ENCODE results near the gene LRRC37A2. TPM values are rescaled to one million over a fixed set of nuclear protein-coding genes. Genes with fewer than 3 reads are reported as not detected.
A peak's percentile ranks its signal among the peaks of the same experiment; 100 is the strongest.
"Not testable (repeated sequence)": the region's sequence is repeated elsewhere in the genome, so short reads cannot be mapped to it uniquely, and the experiment has no call there.

Gene LRRC37A2
- total and polyA plus RNA-seq, 2 donors from 2014 or later, result 2.6 to 11.3 TPM

DNA sequence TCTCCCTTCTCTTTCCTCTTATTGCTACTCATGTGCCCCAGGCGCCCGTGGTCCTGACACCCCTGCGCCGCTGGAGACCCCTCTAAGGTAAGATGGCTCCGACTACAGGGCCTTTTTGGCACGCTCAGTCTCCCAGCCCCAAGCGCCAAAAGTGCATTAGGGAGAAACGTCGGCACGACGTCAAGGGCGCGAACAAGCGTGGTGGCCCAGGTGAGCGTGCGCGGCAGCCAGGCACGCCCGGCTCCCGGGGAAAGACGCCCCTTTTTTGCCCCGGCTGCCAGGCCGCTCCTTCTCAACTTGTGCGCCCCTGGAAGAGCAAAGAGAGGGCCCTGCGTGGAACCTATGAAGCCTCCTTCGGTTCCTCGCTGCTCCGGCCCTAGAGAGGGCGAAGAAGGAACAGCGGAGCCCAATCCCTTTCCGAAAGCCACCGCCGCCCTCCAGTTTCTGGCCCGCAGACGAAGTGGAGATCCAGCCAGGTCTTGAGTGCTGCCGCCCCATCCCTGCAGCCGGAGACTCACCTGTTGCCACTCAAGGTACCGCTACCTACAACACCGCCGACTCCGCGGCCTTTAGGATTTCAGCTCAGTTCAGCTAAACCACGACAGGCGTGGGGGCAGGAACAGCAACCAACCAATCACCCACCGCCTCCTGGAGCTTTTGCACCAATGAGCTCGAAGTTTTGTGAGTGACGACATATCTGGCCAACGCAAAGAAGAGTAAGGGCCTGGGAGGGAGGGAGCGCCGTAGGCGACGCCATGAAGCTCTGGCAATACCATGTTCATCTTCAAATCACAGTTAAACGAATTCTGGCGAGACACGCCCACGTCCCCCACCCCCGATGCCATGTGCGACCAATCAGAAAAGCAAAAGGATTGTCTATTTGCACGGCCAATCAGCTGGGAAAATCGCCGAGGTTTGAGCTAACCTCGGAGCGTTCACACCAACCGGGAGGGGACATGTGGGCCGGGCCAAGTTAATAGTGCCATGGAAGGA is 67.1 kb downstream of the LRRC37A2 start, which contains the start of gene ARL17A:
TSS of gene ARL17A (minus strand) at position 609 of the 993 bp plus-strand sequence. CDS start 3,369 bp downstream, outside the sequence.
- H3K4me3 ChIP-seq (ENCODE audit: low read length in 3 of 3), result peak within 1 kb of the TSS in 2 of 3 donors; percentile 32 to 38
- H3K9ac ChIP-seq (ENCODE audit: low read length in 3 of 3); H3K27me3 ChIP-seq (ENCODE audit: control insufficient read depth, insufficient read depth, low read length); H3K4me1 ChIP-seq (ENCODE audit: control insufficient read depth in 2 of 3, insufficient read depth in 2 of 3, low read depth in 1 of 3, low read length in 3 of 3); H3K9me3 ChIP-seq (ENCODE audit: control insufficient read depth in 2 of 3, insufficient read depth in 1 of 3, low read length in 3 of 3); H3K27ac ChIP-seq (ENCODE audit: low read depth in 2 of 2, low read length in 2 of 2); H3K36me3 ChIP-seq (ENCODE audit: control insufficient read depth in 2 of 3, insufficient read depth in 3 of 3, low read length in 3 of 3); intact Hi-C loops (cut with DNase I): not testable (repeated sequence)
- peak; percentile 99 for FAIRE-seq
- DNase-seq, result peak in 1 of 5 donors; percentile 85

DNA sequence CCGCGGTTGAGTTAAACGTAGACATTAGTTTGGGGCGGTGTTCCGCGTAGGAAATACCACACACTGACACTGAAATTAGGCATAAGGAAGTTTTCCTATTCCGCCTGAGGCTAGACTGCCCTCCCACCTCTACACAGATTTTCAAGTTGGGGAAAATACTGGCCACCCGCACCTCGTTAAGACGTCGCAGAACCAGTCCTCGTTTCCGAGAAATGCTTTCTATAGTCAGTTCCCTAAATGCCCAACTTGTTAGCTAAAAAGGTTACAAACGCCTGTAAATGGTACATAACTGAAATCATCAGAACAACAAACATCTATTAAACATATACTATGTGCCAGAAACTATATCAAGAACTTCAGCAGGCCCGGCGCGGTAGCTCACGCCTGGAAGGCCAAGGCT is 67.8 kb downstream of the LRRC37A2 start:
- DNase-seq; FAIRE-seq; H3K9me3 ChIP-seq (ENCODE audit: control insufficient read depth in 2 of 3, insufficient read depth in 1 of 3, low read length in 3 of 3); H3K27me3 ChIP-seq (ENCODE audit: control insufficient read depth, insufficient read depth, low read length); intact Hi-C loops (cut with DNase I); H3K4me1 ChIP-seq (ENCODE audit: control insufficient read depth in 2 of 3, insufficient read depth in 2 of 3, low read depth in 1 of 3, low read length in 3 of 3); H3K9ac ChIP-seq (ENCODE audit: low read length in 3 of 3); H3K27ac ChIP-seq (ENCODE audit: low read depth in 2 of 2, low read length in 2 of 2); H3K36me3 ChIP-seq (ENCODE audit: control insufficient read depth in 2 of 3, insufficient read depth in 3 of 3, low read length in 3 of 3): not testable (repeated sequence)
- H3K4me3 ChIP-seq (ENCODE audit: low read length in 3 of 3), result peak overlapping the region in 2 of 3 donors; percentile 32 to 38

DNA sequence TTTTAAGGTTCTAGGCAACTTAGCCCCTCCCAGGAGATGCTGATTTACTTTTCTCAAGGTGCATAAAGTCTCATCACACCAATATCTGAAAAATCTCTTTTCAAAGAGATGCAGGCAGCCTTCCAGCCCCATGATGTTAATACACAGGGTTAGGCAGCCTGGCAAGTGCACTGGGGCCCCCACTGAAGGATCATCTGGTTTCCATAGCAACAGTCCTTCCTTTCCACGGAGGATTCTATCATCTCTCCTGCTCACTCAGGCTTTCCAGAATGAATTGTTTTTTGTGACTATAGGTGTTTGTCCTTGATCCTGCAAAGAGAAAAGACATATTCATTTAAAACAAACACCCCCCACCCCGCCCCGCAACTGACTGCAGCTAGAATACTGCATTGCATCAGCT is 73.2 kb downstream of the LRRC37A2 start:
- H3K27ac ChIP-seq (ENCODE audit: low read depth in 2 of 2, low read length in 2 of 2); H3K9ac ChIP-seq (ENCODE audit: low read length in 3 of 3); H3K4me3 ChIP-seq (ENCODE audit: low read length in 3 of 3); FAIRE-seq; intact Hi-C loops (cut with DNase I); DNase-seq; H3K36me3 ChIP-seq (ENCODE audit: control insufficient read depth in 2 of 3, insufficient read depth in 3 of 3, low read length in 3 of 3); H3K9me3 ChIP-seq (ENCODE audit: control insufficient read depth in 2 of 3, insufficient read depth in 1 of 3, low read length in 3 of 3); H3K27me3 ChIP-seq (ENCODE audit: control insufficient read depth, insufficient read depth, low read length); H3K4me1 ChIP-seq (ENCODE audit: control insufficient read depth in 2 of 3, insufficient read depth in 2 of 3, low read depth in 1 of 3, low read length in 3 of 3): not testable (repeated sequence)

DNA sequence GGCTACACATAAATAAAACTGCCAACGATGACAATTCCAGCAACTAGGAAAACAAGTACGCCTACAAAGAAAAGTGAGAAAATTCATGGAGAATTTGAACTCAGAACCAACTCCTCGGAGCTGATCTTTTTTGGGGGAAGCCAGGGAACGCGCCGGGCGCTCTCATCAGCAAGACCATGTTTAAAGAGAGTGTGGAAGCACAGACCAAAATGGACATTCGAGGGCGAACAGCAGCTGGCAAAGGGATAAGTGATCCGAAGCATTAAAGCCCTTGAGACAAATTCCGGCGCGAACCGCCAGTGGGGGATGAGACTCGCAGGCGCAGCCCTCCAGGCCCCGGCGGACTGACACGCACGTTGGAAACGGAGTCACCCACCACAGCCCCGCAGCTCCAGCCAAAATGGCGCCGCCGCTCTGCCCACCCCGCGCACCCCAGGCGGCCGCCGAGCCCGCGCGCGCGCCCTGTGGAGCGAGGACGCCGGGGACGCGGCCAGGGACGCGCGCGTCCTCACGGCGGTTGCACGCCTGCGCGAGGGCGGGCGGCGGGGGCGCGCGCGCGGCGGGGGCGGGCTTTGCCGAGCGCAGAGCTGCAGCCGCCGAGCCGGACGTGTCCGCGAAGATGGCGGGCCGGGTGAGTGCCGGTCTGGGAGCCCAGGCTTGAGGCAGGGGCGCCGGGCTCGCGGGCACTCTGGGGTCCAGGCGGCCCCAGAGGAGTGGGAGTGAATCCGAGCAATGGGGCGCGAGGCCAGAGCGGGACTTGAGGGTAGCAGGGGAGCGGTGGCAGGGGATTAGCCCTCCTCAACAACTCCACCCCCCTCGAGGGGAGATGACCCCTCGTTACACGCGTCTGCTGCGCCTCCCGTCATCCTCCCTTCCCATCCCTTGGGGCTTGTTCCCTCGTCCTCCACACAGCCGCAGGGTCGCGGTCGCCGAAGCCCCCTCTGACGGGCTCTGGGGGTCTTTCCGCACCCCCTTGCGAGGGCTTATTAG is 78.2 kb downstream of the LRRC37A2 start, which contains the start of gene NSF:
TSS of gene NSF (plus strand) at position 513 of the 990 bp plus-strand sequence. CDS start at position 620, 107 bp downstream.
- H3K9me3 ChIP-seq (ENCODE audit: control insufficient read depth in 2 of 3, insufficient read depth in 1 of 3, low read length in 3 of 3); H3K27ac ChIP-seq (ENCODE audit: low read depth in 2 of 2, low read length in 2 of 2); H3K4me1 ChIP-seq (ENCODE audit: control insufficient read depth in 2 of 3, insufficient read depth in 2 of 3, low read depth in 1 of 3, low read length in 3 of 3); H3K27me3 ChIP-seq (ENCODE audit: control insufficient read depth, insufficient read depth, low read length); H3K36me3 ChIP-seq (ENCODE audit: control insufficient read depth in 2 of 3, insufficient read depth in 3 of 3, low read length in 3 of 3); intact Hi-C loops (cut with DNase I); DNase-seq; H3K9ac ChIP-seq (ENCODE audit: low read length in 3 of 3); FAIRE-seq; H3K4me3 ChIP-seq (ENCODE audit: low read length in 3 of 3): not testable (repeated sequence)

DNA sequence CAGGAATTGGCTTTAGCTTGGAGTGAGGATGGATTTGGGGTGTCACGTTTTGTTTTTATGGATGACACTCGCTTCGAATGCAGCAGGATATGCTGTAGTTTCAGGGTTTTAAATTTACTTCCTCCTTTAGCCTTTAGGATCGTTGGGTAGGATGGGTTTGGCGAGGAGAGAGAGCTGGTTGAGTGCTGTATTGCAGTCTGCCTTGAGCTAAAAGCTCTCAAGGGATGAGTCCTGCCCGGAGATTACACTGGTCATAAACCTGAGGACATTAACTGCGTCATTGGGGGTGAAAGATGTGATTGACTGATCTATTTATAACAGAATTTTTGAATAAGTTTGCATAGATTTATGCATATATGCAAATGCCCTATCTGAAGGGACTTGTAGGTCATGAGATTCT is 79.1 kb downstream of the LRRC37A2 start:
- H3K9ac ChIP-seq (ENCODE audit: low read length in 3 of 3); H3K4me3 ChIP-seq (ENCODE audit: low read length in 3 of 3); H3K27me3 ChIP-seq (ENCODE audit: control insufficient read depth, insufficient read depth, low read length); DNase-seq; H3K27ac ChIP-seq (ENCODE audit: low read depth in 2 of 2, low read length in 2 of 2); H3K36me3 ChIP-seq (ENCODE audit: control insufficient read depth in 2 of 3, insufficient read depth in 3 of 3, low read length in 3 of 3); intact Hi-C loops (cut with DNase I); FAIRE-seq; H3K4me1 ChIP-seq (ENCODE audit: control insufficient read depth in 2 of 3, insufficient read depth in 2 of 3, low read depth in 1 of 3, low read length in 3 of 3); H3K9me3 ChIP-seq (ENCODE audit: control insufficient read depth in 2 of 3, insufficient read depth in 1 of 3, low read length in 3 of 3): not testable (repeated sequence)

DNA sequence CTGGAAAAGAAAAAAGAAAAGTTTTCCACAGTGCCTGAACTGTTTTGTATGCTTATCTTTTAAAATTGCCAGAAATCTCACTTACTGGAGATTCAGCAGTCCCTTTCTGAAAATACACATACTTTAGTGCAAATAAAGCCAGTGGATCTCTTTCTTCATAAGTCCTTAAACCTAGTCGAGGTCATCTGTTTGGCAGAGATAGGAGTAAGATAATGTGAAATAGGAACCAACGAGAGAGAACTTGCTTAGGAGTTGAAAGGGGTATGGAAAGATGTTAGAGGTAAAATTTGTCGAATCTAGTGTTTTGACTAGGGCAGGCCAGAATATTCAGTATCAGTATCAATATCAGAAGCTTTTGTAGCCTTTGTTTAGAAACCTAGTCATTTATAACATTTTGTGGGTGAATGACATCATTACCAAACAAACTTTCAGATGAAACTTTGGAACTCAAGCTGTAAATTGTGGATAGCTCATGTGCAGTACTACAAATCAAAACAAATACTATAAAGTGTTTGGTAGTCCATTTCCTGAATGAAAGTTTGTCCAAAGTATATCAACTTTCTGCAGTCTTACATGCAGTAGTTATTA is 86.2 kb downstream of the LRRC37A2 start:
- H3K9ac ChIP-seq (ENCODE audit: low read length in 3 of 3); H3K9me3 ChIP-seq (ENCODE audit: control insufficient read depth in 2 of 3, insufficient read depth in 1 of 3, low read length in 3 of 3); H3K36me3 ChIP-seq (ENCODE audit: control insufficient read depth in 2 of 3, insufficient read depth in 3 of 3, low read length in 3 of 3); H3K27me3 ChIP-seq (ENCODE audit: control insufficient read depth, insufficient read depth, low read length); H3K27ac ChIP-seq (ENCODE audit: low read depth in 2 of 2, low read length in 2 of 2); FAIRE-seq; H3K4me1 ChIP-seq (ENCODE audit: control insufficient read depth in 2 of 3, insufficient read depth in 2 of 3, low read depth in 1 of 3, low read length in 3 of 3); DNase-seq; H3K4me3 ChIP-seq (ENCODE audit: low read length in 3 of 3); intact Hi-C loops (cut with DNase I): not testable (repeated sequence)

DNA sequence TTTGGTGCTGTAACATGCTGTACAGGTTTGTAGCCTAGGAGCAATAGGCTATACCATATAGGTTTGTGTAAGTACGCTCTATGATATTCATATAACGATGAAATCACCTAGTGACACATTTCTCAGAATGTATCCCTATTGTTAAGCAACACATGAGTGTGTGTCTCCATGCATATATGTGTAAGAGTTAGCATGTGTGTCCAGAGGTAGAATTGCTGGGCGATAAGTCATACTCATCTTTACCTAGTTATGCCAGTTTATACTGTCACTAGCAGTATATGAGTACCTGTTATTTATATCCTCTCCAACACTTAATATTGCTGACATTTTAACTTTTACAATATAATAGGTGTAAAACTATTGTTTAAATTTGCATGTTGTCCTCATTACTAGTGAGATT is 88.5 kb downstream of the LRRC37A2 start:
- H3K4me1 ChIP-seq (ENCODE audit: control insufficient read depth in 2 of 3, insufficient read depth in 2 of 3, low read depth in 1 of 3, low read length in 3 of 3); intact Hi-C loops (cut with DNase I); H3K9me3 ChIP-seq (ENCODE audit: control insufficient read depth in 2 of 3, insufficient read depth in 1 of 3, low read length in 3 of 3); H3K4me3 ChIP-seq (ENCODE audit: low read length in 3 of 3); DNase-seq; H3K36me3 ChIP-seq (ENCODE audit: control insufficient read depth in 2 of 3, insufficient read depth in 3 of 3, low read length in 3 of 3); H3K27ac ChIP-seq (ENCODE audit: low read depth in 2 of 2, low read length in 2 of 2); H3K9ac ChIP-seq (ENCODE audit: low read length in 3 of 3); FAIRE-seq; H3K27me3 ChIP-seq (ENCODE audit: control insufficient read depth, insufficient read depth, low read length): not testable (repeated sequence)
